ENCODE data around the gene A4GALT. TPM values are rescaled to one million over a fixed set of nuclear protein-coding genes. Genes with fewer than 3 reads are reported as not detected.
"Not testable (repeated sequence)": the region's sequence is repeated elsewhere in the genome, so short reads cannot be mapped to it uniquely, and the experiment has no call there.

Gene A4GALT
- total RNA-seq, 1 donor from 2014 or later, result 8.7 TPM

- DNase-seq (ENCODE audit: low spot score), result peak; percentile 66
Measured at GRCh38 chr22:42683578-42684283, 36.9 kb downstream of the A4GALT start.

DNA sequence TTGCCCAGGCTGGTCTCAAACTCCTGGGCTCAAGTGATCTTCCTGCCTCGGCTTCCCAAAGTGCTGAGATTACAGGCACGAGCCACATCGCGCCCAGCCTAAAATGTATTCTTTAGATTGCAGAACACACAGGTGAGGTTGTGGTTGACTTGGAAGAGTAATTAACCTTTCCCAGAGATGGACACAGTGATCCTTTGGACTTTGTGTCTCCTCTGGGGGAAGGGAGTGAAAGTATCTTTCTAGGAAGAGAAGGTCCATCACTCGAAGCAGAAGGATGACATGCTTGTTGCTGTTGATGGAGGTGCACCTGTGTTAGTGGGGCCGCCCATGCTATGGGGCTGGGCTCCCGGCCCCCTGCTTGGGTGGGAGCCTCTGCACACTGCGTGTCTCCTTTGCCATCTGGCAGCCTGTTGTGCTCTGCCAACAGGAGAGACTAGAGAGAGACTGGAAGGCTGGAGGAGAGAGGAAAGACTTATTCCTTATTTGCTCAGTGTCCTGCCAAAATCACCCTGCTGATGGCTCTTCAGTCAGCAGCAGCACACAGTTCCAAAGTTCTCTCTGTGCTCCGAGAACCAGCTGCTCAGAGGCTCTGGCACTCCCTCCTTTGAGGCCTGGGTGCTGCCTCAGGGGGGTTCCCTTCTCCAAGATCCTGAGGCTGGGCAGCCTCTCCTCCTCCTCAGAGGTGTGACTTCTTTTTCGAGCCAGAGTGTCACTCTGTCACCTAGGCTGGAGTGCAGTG is 38.4 kb downstream of the A4GALT start:
- DNase-seq (ENCODE audit: low spot score), result no peak

DNA sequence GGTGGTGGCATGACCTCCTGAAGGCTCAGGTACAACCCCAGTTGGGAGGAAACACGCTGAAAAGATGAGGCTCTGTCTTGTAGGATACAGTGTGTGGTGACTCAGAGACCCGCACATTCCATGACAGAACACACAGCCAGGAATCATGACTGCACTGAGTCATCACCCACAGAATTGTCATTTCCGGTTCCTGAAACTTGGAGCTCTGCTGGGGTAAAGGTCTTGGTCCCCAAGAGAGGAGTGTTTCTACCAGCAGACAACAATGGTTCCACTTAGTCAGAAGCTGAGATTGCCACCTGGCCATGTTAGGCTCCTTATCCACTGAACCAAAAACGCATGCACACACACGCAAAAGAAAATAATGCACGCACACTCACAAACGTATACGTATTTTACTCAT is 40.0 kb downstream of the A4GALT start:
- DNase-seq (ENCODE audit: low spot score), result no peak

DNA sequence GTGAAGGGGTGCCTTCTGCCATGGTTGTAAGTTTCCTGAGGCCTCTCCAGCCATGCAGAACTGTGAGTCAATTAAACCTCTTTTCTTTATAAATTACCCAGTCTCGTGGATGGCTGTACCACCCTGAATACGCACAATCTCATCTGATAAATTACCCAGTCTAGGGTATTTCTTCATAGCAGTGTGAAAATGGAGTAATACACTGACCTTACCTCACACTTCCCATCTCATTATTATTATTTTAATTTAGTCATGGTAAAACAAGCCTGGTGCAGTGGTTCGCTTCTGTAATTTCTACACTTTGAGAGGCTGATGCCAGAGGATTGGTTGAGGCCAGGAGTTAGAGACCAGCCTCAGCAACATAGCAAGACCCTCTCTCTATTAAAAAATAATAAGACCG is 41.0 kb downstream of the A4GALT start:
- DNase-seq (ENCODE audit: low spot score), result no peak

- DNase-seq (ENCODE audit: low spot score), result no peak
Measured at GRCh38 chr22:42678894-42679293, 41.8 kb downstream of the A4GALT start.

GRCh38 chr22:42677936-42678335 is 42.7 kb downstream of the A4GALT start:
- not testable (repeated sequence) for DNase-seq (ENCODE audit: low spot score)

- DNase-seq (ENCODE audit: low spot score), result no peak
Measured at GRCh38 chr22:42676059-42676607, 44.5 kb downstream of the A4GALT start.

DNA sequence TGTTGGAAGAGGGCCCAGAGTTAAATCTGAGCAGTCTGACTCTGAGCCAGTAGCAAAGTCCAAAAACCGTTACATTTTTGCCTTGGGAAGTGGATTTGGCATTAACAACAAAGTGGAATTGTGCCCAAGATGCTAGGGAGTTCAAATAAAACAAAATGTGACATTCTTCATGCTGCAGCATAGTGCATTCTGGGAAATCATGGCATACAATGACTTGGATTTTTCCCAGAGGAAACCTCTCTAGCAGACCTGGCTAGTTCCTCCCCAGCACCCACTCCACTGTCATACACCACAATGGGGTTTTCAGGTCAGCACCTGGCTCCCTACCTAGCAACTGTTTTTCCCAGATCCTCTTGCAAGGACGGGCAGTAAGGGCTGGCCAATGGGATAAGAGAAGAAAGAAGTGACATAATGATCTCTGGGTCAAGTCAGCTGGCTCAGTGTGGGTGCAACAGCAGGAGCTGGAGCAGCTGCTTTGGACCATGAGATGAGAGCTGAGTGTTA is 46.7 kb downstream of the A4GALT start:
- no peak for DNase-seq (ENCODE audit: low spot score)

DNA sequence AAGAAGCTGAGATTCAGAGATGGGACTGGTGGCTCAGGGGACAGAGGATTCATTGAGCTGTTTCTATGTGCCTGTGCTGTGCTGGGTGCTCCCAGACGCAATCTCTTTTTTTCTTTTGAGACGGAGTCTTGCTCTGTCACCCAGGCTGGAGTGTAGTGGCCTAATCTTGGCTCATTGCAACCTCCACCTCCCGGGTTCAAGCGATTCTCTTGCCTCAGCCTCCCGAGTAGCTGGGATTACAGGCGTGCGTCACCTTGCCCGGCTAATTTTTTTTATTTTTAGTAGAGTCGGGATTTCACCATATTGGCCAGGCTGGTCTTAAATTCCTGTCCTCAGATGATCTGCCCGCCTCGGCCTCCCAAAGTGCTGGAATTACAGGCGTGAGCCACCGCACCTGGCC is 47.6 kb downstream of the A4GALT start:
- not testable (repeated sequence) for DNase-seq (ENCODE audit: low spot score)

- no peak for DNase-seq (ENCODE audit: low spot score)
Measured at GRCh38 chr22:42670921-42671709, 49.6 kb downstream of the A4GALT start.

DNA sequence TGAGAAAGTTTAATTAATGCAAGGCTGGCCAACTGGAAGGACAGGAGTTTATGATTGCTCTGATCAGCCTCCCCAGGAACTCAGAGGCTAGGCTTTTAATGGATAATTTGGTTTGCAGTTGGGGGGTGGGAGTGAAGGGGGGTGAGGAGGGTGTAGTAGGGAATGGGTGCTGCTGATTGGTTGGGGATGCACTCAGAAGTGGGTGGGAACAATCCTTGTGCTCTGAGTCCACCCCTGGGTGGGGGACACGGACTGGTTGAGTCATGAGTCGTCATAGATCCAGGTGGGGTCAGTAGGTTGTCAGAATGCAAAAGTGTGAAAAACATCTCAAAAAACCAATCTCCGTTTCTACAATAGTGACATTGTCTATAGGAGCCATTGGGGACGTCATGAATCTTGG is 50.6 kb downstream of the A4GALT start:
- no peak for DNase-seq (ENCODE audit: low spot score)

DNA sequence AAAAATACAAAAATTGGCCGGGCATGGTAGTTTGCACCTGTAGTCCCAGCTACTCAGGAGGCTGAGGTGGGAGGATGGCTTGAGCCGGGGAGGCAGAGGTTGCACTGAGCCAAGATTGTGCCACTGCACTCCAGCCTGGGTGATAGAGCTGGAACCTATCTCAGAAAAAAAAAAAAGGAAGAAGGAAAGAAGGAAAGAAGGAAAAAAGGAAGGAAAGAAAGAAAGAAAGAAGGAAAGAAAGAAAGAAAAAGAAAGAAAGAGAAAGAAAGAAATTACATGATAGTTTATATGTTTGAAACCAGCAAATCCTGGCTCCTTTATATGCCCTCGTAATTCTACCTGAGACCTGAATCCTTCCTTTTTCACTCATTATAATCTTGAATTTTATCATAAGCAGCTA is 54.3 kb downstream of the A4GALT start:
- not testable (repeated sequence) for DNase-seq (ENCODE audit: low spot score)

DNA sequence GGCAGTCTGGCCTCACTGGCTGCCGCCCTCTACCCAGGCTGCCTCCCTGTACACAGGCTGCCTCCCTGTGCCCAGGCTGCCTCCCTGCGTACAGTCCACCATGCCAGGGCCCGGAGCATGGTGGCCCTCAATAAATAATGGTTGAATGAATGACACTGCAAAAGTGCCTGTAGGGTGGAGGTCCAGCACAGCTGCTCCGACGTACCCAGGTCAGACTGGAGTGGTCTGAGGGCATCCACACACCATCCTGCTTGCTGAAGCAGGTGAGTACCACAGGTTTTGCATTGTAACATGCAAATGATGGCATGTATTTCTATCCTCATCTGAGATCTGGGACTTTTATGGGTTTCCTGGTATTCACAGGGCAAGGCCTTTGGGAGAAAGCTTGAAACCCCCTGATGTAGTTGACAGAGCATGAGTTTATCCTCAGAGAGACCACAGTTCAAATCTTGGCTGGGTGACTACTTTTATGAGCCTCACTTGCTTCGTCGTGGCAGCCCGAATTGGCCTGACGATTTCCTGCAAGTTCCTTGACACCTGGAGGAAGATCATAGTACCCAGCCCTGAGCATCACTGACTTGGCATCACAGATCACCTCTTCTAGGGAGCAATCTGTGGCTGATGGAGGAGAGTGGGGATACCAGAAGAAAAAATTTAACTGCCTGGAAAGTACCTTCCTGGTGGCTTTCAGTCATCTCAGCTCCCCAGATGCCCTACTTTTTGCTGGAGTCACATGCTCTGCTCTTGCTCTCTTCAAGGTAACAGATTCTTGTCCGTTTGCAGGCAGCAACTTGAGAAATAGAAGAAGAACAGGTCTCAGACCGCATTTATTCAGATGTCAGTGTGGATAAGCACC is 55.5 kb downstream of the A4GALT start:
- no peak for DNase-seq (ENCODE audit: low spot score)

- peak; percentile 87 for DNase-seq (ENCODE audit: low spot score)
Measured at GRCh38 chr22:42661985-42662831, 58.5 kb downstream of the A4GALT start.

DNA sequence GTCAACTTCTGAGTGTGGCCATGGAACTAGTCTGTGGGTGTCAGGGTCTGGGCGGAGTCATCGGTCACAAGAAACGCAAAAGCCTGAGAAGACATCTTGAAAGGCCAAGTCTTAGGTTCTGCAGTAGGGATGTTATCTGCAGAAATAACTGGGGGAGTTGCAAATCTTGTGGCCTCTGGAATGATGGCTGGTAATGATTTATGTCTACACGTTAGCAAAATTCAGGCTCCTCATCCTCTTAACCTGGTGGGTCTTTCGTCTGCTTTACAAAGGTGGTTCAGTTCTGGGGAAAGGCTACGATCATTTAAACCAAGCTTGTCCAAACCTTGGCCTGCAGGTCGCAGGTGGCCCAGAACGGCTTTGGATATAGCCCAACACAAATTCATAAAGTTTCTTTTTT is 64.1 kb downstream of the A4GALT start:
- DNase-seq (ENCODE audit: low spot score), result no peak

DNA sequence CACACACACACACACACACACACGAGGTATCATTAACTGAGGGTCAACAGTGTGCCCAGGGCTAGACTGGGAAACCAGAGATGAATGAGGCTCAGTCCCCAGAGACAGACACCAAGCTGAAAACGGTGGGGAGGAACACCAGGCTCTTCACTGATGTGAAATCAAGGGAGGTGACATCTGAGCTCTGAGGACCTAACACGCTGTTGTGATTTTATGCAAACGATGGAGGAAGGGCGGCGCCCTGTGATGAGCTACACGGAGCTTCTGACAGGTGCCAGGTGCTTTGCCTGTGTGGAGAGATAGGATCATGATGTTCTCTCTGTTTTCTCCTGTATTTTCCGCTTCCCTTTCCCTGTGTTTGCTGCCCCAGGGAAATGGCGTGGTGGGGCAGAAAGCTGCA is 65.0 kb downstream of the A4GALT start:
- DNase-seq (ENCODE audit: low spot score), result no peak

- peak; percentile 56 for DNase-seq (ENCODE audit: low spot score)
Measured at GRCh38 chr22:42654436-42655073, 66.1 kb downstream of the A4GALT start.

- DNase-seq (ENCODE audit: low spot score), result no peak
Measured at GRCh38 chr22:42653999-42654398, 66.7 kb downstream of the A4GALT start.

- no peak for DNase-seq (ENCODE audit: low spot score)
Measured at GRCh38 chr22:42651134-42651533, 69.5 kb downstream of the A4GALT start.
